ENCODE data around the gene PLEK2. TPM values are rescaled to one million over a fixed set of nuclear protein-coding genes. Genes with fewer than 3 reads are reported as not detected.
"Not testable (repeated sequence)": the region's sequence is repeated elsewhere in the genome, so short reads cannot be mapped to it uniquely, and the experiment has no call there.

Gene PLEK2
- polyA plus RNA-seq, 1 experiment: 1.6 TPM

DNA sequence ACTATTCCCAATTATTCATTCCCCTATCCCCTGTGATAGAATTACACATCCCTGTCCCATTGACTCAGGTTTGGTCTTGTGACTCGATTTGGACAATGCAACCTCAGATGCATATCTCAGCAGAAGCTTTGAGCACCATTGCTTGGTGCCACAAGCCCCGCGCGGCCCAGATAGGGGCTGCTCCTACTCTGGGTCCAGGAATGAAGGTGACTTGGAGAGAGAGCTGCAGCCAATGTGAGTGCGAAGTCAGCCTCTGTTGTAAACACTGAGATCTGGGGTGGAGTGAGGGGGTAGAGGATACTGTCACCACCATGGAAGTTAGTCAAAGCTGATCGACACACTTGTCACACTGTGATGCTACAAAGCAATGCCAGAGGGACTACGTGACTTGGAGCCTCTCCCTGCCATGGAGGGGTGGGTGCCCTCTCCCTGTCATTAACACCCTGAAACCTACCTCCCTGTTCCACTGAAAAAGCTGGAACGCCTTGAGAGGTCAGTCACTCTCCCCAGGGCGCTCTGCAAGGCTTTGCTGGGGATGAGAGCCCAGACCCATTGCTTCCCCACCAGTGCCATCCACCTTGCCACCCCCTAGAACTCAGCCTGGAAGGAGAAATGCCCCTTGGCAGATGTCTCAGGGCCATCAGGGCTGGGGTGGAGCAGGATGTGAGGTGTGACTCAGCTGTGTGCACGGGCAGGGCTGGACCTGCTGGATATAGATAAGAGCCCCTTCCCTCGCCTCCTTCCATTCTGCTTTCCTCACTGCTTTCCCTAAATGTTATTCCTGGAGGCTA, 6.6 kb upstream of the PLEK2 start:
- no peak for DNase-seq (ENCODE audit: low read depth, low spot score)
- H3K27me3 ChIP-seq (ENCODE audit: control insufficient read depth, insufficient read depth, low read length): peaks cover 6% of the 10 kb centered on the region
- TF ChIP-seq, protein P1, sequence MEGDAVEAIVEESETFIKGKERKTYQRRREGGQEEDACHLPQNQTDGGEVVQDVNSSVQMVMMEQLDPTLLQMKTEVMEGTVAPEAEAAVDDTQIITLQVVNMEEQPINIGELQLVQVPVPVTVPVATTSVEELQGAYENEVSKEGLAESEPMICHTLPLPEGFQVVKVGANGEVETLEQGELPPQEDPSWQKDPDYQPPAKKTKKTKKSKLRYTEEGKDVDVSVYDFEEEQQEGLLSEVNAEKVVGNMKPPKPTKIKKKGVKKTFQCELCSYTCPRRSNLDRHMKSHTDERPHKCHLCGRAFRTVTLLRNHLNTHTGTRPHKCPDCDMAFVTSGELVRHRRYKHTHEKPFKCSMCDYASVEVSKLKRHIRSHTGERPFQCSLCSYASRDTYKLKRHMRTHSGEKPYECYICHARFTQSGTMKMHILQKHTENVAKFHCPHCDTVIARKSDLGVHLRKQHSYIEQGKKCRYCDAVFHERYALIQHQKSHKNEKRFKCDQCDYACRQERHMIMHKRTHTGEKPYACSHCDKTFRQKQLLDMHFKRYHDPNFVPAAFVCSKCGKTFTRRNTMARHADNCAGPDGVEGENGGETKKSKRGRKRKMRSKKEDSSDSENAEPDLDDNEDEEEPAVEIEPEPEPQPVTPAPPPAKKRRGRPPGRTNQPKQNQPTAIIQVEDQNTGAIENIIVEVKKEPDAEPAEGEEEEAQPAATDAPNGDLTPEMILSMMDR (IDR thresholded peaks at IDR 0.05; ENCODE audit: low read depth, low read length): no peak
- no peak overlapping the region for H3K27ac ChIP-seq (ENCODE audit: low read depth, low read length)
- ChIA-PET POLR2A (no interaction called here), CTCF (interaction anchor here (1.4 to 2.1 kb wide), 2 partner anchors 9 to 153 kb away, joined by 3 to 12 read pairs; no protein-coding TSS in a partner anchor)
- no peak overlapping the region for H3K4me3 ChIP-seq (ENCODE audit: low read depth, low read length)
- no peaks in the 10 kb centered on the region for H3K9me3 ChIP-seq (ENCODE audit: control insufficient read depth, insufficient read depth, low read length)

DNA sequence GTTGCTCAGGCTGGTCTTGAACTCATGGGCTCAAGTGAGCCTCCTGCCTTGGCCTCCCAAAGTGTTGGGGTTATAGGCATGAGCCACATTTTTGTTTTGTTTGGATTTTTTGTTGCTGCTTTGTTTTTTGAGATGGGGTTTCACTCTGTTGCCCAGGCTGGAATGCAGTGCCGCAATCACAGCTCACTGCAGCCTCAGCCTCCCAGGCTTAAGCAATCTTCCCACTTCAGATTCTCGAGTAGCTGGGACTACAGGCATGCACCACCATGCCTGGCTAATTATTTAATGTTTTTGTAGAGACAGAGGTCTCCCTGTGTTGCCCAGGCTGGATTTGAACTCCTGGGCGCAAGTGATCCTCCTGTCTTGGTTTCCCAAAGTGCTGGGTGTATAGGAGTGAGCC, 5.7 kb upstream of the PLEK2 start:
- POLR2A ChIA-PET: no interaction called here
- CTCF ChIA-PET: interaction anchor here (1.4 to 2.1 kb wide), 2 partner anchors 10 to 153 kb away, joined by 3 to 12 read pairs; no protein-coding TSS in a partner anchor
- TF ChIP-seq, protein P1 (IDR thresholded peaks at IDR 0.05; ENCODE audit: low read depth, low read length): no peak
- Histone ChIP-seq H3K4me3 (ENCODE audit: low read depth, low read length) (no peak overlapping the region), H3K27ac (ENCODE audit: low read depth, low read length) (no peak overlapping the region), H3K9me3 (ENCODE audit: control insufficient read depth, insufficient read depth, low read length) (no peaks in the 10 kb centered on the region), H3K27me3 (ENCODE audit: control insufficient read depth, insufficient read depth, low read length) (peaks cover 6% of the 10 kb centered on the region)
- DNase-seq (ENCODE audit: low read depth, low spot score): no peak

DNA sequence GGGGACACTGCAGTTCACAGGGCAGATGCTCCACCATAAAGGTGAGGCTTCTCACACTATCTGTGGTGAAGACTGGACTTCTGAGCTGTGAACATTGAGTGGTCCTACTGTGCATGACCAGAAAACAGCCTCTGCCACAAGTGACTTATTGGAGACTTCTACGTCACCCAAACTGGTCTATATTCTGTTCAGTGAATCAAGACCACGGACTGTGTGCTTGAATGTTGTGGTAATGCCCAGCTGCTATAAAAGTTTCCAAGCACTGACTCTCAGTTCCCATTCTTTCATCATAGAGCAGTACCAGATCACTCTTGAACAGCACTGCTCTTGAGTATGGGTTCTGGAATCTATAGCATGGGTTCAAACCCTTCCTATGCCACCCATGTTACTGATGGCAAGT, 4.8 kb upstream of the PLEK2 start:
- H3K27me3 ChIP-seq (ENCODE audit: control insufficient read depth, insufficient read depth, low read length): peaks cover 6% of the 10 kb centered on the region

DNA sequence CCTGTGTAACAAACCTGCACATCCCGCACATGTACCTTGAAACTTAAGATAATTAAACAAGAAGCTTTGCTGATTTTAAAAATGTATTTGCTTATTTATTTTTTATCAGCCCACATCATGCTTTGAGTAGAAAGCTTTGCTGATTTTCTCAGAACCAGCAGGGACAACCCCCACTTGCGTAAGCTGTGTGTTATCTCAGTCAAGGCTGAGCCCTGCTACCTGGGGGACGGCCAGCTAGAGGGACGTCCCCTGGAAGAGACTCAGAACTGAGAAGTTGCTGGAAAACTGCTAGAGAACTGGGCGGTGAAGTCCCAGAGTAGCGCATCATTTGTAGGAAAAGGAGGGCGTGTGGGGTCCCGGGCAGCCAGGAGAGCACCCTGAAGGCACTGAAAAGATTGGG, 4.1 kb upstream of the PLEK2 start:
- ChIA-PET CTCF (interaction anchor here (0.7 to 3.5 kb wide), 3 partner anchors 9 to 184 kb away, joined by 3 to 19 read pairs (median 4); partner anchors contain the start of gene PIGH), POLR2A (no interaction called here)
- Histone ChIP-seq H3K9me3 (ENCODE audit: control insufficient read depth, insufficient read depth, low read length) (no peaks in the 10 kb centered on the region; the same call in 1 of the 2 replicates), H3K4me3 (ENCODE audit: low read depth, low read length) (no peak overlapping the region), H3K27me3 (ENCODE audit: control insufficient read depth, insufficient read depth, low read length) (peaks cover 6% of the 10 kb centered on the region), H3K27ac (ENCODE audit: low read depth, low read length) (no peak overlapping the region)
- TF ChIP-seq, protein P1 (IDR thresholded peaks at IDR 0.05; ENCODE audit: low read depth, low read length): no peak
- DNase-seq (ENCODE audit: low read depth, low spot score): no peak

More for the DNA sequence above, 4.8 kb upstream of the PLEK2 start:
- no peak for DNase-seq (ENCODE audit: low read depth, low spot score)
- no peak overlapping the region for H3K27ac ChIP-seq (ENCODE audit: low read depth, low read length)
- TF ChIP-seq, protein P1 (IDR thresholded peaks at IDR 0.05; ENCODE audit: low read depth, low read length): no peak
- no peaks in the 10 kb centered on the region; the same call in 1 of the 2 replicates for H3K9me3 ChIP-seq (ENCODE audit: control insufficient read depth, insufficient read depth, low read length)
- no peak overlapping the region for H3K4me3 ChIP-seq (ENCODE audit: low read depth, low read length)
- POLR2A ChIA-PET: no interaction called here
- CTCF ChIA-PET: interaction anchor here (3.5 kb wide), 1 partner anchor 10 kb away, joined by 19 read pairs; no protein-coding TSS in a partner anchor

DNA sequence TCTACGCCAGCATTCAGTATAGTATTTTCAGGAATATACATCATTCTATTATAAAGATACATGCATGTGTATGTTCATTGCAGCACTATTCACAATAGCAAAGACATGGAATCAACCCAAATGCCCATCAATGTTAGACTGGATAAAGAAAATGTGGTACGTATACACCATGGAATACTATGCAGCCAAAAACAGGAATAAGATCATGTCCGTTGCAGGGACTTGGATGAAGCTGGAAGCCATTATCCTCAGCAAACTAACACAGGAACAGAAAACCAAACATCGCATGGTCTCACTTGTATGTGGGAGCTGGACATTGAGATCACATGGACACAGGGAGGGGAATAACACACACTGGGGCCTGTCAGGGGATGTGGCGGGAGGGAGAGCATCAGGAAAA, 3.6 kb upstream of the PLEK2 start:
- CTCF ChIA-PET: interaction anchor here (0.7 to 3.5 kb wide), 3 partner anchors 9 to 185 kb away, joined by 3 to 19 read pairs (median 4); partner anchors contain the start of gene PIGH

More for the DNA sequence above, 3.6 kb upstream of the PLEK2 start:
- H3K4me3 ChIP-seq (ENCODE audit: low read depth, low read length); DNase-seq (ENCODE audit: low read depth, low spot score); H3K27ac ChIP-seq (ENCODE audit: low read depth, low read length); H3K9me3 ChIP-seq (ENCODE audit: control insufficient read depth, insufficient read depth, low read length); POLR2A ChIA-PET; H3K27me3 ChIP-seq (ENCODE audit: control insufficient read depth, insufficient read depth, low read length): not testable (repeated sequence)

Data from AG04450 (cell line).